Left lobe of liver (tissue), 2 donors: ENCODE results near the gene NFIA. TPM values are rescaled to one million over a fixed set of nuclear protein-coding genes. Genes with fewer than 3 reads are reported as not detected.

Experiments
- ATAC-seq: fragments of 200-7000 bp; cut with Tn5 transposase; one replicate; pipeline ENCODE4 v1.9.1; 2020; ENCODE audit warnings: mild to moderate bottlenecking, moderate library complexity
- DNase-seq: peaks from one replicate; pipeline ENCODE4 v3.0.0-alpha.2; 2020; ENCODE audit warnings: low spot score
- total RNA-seq: library from RNA; stranded (reverse); gene quantifications from one replicate; pipeline ENCODE4 v1.2.1, GENCODE V29; 2021
- donor health status: DM: no; HTN: no; CAD: no; lungs with moderate emphysema.
- donor health status: DM: no; HTN: yes; CAD: no.

Gene NFIA
- total RNA-seq, 1 donor from 2014 or later = 69.9 TPM

GRCh38 chr1:61098906-61099437 lies 16.6 kb downstream of the NFIA start:
- no peak for DNase-seq
- no peak for ATAC-seq

GRCh38 chr1:61100578-61100977 lies 18.2 kb downstream of the NFIA start:
- no peak for ATAC-seq
- no peak for DNase-seq

- DNase-seq = no peak
- ATAC-seq = peak; percentile 39
Measured at GRCh38 chr1:61101536-61101935, 19.2 kb downstream of the NFIA start.

GRCh38 chr1:61102041-61102440 lies 19.7 kb downstream of the NFIA start:
- DNase-seq (no peak), ATAC-seq (no peak)

- ATAC-seq = no peak
Measured at GRCh38 chr1:61102621-61103020, 20.3 kb downstream of the NFIA start.

GRCh38 chr1:61104220-61104671 lies 21.9 kb downstream of the NFIA start:
- no peak for DNase-seq
- ATAC-seq = no peak

More at GRCh38 chr1:61102621-61103020, 20.3 kb downstream of the NFIA start:
- DNase-seq = no peak

GRCh38 chr1:61107638-61108037 lies 25.3 kb downstream of the NFIA start:
- no peak for DNase-seq
- ATAC-seq = no peak

- DNase-seq (no peak), ATAC-seq (peak; percentile 73)
Measured at GRCh38 chr1:61109158-61109557, 26.8 kb downstream of the NFIA start.

GRCh38 chr1:61109910-61110309 lies 27.5 kb downstream of the NFIA start:
- DNase-seq (no peak), ATAC-seq (peak; percentile 11)

GRCh38 chr1:61110554-61110953 lies 28.2 kb downstream of the NFIA start:
- ATAC-seq (no peak), DNase-seq (no peak)

GRCh38 chr1:61111084-61112004 lies 29.0 kb downstream of the NFIA start:
- ATAC-seq (no peak), DNase-seq (no peak)

- DNase-seq = no peak
- ATAC-seq = peak; percentile 66
Measured at GRCh38 chr1:61114178-61114870, 32.0 kb downstream of the NFIA start.

- DNase-seq (no peak), ATAC-seq (peak; percentile 4)
Measured at GRCh38 chr1:61115436-61115835, 33.1 kb downstream of the NFIA start.

GRCh38 chr1:61116421-61116820 lies 34.1 kb downstream of the NFIA start:
- DNase-seq = no peak
- ATAC-seq = no peak

GRCh38 chr1:61117283-61117682 lies 34.9 kb downstream of the NFIA start:
- DNase-seq (no peak), ATAC-seq (no peak)

- DNase-seq (no peak), ATAC-seq (peak; percentile 41)
Measured at GRCh38 chr1:61119085-61119484, 36.7 kb downstream of the NFIA start.

GRCh38 chr1:61120246-61120840 lies 38.0 kb downstream of the NFIA start:
- ATAC-seq = no peak

GRCh38 chr1:61120998-61121397 lies 38.6 kb downstream of the NFIA start:
- ATAC-seq = peak; percentile 48

More at GRCh38 chr1:61120246-61120840, 38.0 kb downstream of the NFIA start:
- no peak for DNase-seq

GRCh38 chr1:61121631-61122030 lies 39.3 kb downstream of the NFIA start:
- DNase-seq (no peak), ATAC-seq (no peak)

More at GRCh38 chr1:61120998-61121397, 38.6 kb downstream of the NFIA start:
- no peak for DNase-seq

GRCh38 chr1:61122389-61122788 lies 40.0 kb downstream of the NFIA start:
- ATAC-seq (peak; percentile 67), DNase-seq (no peak)

GRCh38 chr1:61123326-61123725 lies 41.0 kb downstream of the NFIA start:
- no peak for DNase-seq
- ATAC-seq = no peak
